Measurements from ENCODE around the gene JPH2.
A peak's percentile ranks its signal among the peaks of the same experiment; 100 is the strongest.

Gene JPH2

GRCh38 chr20:44219791-44220190, 32.8 kb upstream of the JPH2 start:
- TF ChIP-seq, protein P1, sequence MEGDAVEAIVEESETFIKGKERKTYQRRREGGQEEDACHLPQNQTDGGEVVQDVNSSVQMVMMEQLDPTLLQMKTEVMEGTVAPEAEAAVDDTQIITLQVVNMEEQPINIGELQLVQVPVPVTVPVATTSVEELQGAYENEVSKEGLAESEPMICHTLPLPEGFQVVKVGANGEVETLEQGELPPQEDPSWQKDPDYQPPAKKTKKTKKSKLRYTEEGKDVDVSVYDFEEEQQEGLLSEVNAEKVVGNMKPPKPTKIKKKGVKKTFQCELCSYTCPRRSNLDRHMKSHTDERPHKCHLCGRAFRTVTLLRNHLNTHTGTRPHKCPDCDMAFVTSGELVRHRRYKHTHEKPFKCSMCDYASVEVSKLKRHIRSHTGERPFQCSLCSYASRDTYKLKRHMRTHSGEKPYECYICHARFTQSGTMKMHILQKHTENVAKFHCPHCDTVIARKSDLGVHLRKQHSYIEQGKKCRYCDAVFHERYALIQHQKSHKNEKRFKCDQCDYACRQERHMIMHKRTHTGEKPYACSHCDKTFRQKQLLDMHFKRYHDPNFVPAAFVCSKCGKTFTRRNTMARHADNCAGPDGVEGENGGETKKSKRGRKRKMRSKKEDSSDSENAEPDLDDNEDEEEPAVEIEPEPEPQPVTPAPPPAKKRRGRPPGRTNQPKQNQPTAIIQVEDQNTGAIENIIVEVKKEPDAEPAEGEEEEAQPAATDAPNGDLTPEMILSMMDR (IDR thresholded peaks at IDR 0.05): no peak
- no peak overlapping the region for H3K4me3 ChIP-seq
- no peak for DNase-seq (ENCODE audit: low spot score)
- no peak overlapping the region for H3K27ac ChIP-seq

DNA sequence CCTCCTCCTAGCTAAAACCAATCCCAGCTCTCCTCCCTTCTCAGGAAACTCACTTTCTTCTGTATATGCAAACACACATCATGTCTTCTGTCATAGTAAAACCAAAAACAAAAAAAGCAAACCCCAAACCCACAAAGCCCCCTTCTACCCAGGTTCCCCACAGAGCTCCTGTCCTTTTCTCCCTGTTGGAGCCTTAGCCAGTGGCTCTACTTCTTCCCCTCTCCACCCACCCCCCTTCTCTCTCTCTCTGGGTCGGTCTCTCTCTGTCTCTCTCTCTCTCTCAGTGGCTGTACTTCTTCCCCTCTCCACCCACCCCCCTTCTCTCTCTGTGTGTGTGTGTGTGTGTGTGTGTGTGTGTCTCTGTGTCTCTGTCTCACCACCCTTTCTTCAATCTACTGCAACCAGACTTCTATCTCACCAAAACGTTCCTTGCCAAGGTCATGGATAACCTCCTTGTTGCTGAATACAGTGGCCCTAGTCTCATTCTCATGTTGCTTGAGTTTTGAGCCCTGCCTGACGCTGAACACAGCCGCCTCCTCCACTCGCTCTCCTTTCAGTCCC, 32.3 kb upstream of the JPH2 start:
- H3K4me3 ChIP-seq: no peak overlapping the region
- TF ChIP-seq, protein P1 (IDR thresholded peaks at IDR 0.05): no peak
- no peak for DNase-seq (ENCODE audit: low spot score)
- no peak overlapping the region for H3K27ac ChIP-seq

- H3K27ac ChIP-seq: no peak overlapping the region
- TF ChIP-seq, protein P1 (IDR thresholded peaks at IDR 0.05): no peak
- no peak for DNase-seq (ENCODE audit: low spot score)
- H3K4me3 ChIP-seq: no peak overlapping the region
Observed at GRCh38 chr20:44218446-44218845, 31.5 kb upstream of the JPH2 start.

DNA sequence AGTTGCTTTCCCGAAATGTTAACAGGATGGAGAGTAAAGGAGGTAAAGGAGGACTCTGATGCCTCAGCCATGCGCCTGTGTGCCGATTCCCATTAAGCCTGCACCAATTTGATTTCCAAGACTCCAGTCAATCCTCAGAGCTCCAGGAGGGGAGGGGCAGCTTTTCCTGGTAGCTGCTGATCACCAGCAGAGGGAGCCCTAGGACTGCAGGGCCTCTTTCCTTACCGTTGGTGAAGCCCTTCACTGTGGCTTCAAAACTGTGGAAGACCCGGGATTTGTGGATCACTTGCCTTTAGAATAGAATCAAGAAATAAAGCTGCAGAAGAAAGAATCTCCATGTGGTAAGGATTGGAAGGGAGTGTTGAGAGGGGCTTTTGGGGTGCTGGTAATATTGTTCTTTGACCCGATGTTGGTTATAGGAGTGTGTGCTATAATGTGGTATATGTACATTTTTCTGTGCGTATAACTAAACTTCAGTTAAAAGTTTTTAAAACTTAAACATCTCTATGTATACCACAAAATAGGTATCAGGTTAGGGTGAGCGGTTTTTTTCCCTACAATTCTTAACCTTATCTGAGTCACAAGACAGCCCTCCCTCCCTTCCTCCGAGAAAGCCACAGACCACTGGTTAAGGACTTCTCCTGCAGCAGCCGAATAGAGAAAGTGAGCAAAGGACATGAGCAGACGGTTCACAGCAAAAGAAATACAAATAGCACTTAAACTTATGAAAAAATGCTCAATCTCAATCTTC, 30.5 kb upstream of the JPH2 start:
- no peak for DNase-seq (ENCODE audit: low spot score)
- Histone ChIP-seq H3K4me3 (no peak overlapping the region), H3K27ac (no peak overlapping the region)
- TF ChIP-seq, protein P1 (IDR thresholded peaks at IDR 0.05): peak; percentile 35

DNA sequence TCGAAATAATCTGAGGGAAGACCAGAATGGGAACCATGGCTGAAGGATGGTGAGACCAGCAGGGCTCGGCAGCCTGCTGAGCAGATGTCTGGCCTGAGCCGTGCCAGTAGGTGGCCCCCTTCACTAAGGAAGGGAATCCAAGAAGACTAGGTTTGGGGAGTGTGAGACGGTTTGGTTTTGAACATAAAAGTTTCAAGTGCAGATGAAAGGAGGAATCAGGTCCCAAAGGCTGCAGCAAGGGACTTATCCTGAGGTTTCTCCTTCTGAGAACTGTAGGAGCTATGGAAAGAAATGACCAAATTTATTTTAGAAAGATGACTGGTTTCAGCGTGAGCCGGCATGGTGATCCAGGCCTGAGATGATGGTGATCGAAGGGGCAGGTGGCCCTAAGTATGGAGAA, 28.1 kb upstream of the JPH2 start:
- no peak for DNase-seq (ENCODE audit: low spot score)
- TF ChIP-seq, protein P1 (IDR thresholded peaks at IDR 0.05): peak; percentile 60
- Histone ChIP-seq H3K27ac (no peak overlapping the region), H3K4me3 (no peak overlapping the region)

DNA sequence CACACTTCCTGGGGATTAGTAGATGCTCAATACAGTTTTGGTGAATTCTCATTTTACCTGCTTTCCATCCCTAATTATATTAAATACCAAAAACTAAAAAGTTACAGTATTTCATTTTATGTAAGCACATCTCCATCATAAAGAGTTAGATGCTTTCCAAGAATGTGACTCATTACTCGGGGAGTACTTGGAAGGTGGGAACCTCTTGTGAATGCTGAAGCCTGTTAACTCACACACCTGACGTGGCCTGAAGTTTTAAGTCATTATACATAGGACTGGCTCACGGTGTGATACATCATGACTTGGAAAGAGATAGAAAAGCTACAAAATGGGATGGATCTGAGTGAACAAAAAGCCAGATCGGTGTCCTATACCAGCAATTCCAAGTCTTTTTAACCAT, 25.8 kb upstream of the JPH2 start:
- Histone ChIP-seq H3K4me3 (no peak overlapping the region), H3K27ac (no peak overlapping the region)
- TF ChIP-seq, protein P1 (IDR thresholded peaks at IDR 0.05): no peak
- DNase-seq (ENCODE audit: low spot score): no peak

Measured in coronary artery (tissue), 2 donors.